Activated CD4-positive, alpha-beta T cell treated with anti-CD3 and anti-CD28 coated beads for 1 hour (primary cell): Measurements from ENCODE around the gene LINGO3.
"Not testable (repeated sequence)": the region's sequence is repeated elsewhere in the genome, so short reads cannot be mapped to it uniquely, and the experiment has no call there.

Experiments used
- DNase-seq: peaks from one replicate; pipeline ENCODE4 v3.0.0-alpha.2; 2020

The LINGO3 gene

GRCh38 chr19:2302319-2303210, 5.4 kb downstream of the LINGO3 start:
- DNase-seq = no peak

GRCh38 chr19:2300533-2300932, 7.4 kb downstream of the LINGO3 start:
- DNase-seq = no peak

GRCh38 chr19:2296141-2296540, 11.8 kb downstream of the LINGO3 start:
- DNase-seq = no peak

- DNase-seq = no peak
Observed at GRCh38 chr19:2294687-2295335, 13.1 kb downstream of the LINGO3 start.

GRCh38 chr19:2291185-2291751, 16.7 kb downstream of the LINGO3 start:
- no peak for DNase-seq

- DNase-seq = no peak
Observed at GRCh38 chr19:2290441-2291184, 17.3 kb downstream of the LINGO3 start.

- DNase-seq = peak; percentile 25
Observed at GRCh38 chr19:2289714-2290435, 18.1 kb downstream of the LINGO3 start.

- DNase-seq = no peak
Observed at GRCh38 chr19:2288818-2289713, 18.9 kb downstream of the LINGO3 start.

- no peak for DNase-seq
Observed at GRCh38 chr19:2288338-2288817, 19.6 kb downstream of the LINGO3 start.

- no peak for DNase-seq
Observed at GRCh38 chr19:2287585-2288337, 20.2 kb downstream of the LINGO3 start.

GRCh38 chr19:2286402-2287140, 21.4 kb downstream of the LINGO3 start:
- DNase-seq = no peak

GRCh38 chr19:2283835-2284507, 24.0 kb downstream of the LINGO3 start:
- no peak for DNase-seq

- DNase-seq = no peak
Observed at GRCh38 chr19:2282862-2283237, 25.1 kb downstream of the LINGO3 start.

GRCh38 chr19:2282062-2282861, 25.7 kb downstream of the LINGO3 start, which contains the start of gene PEAK3:
PEAK3 (minus strand) TSS chr19:2282175; CDS start chr19:2280931, 1,244 bp downstream.
- no peak for DNase-seq

- not testable (repeated sequence) for DNase-seq
Observed at GRCh38 chr19:2281265-2282061, 26.5 kb downstream of the LINGO3 start.

- no peak for DNase-seq
Observed at GRCh38 chr19:2280633-2281264, 27.2 kb downstream of the LINGO3 start.
